Skin of body (tissue), 2 donors: Measurements from ENCODE around the gene AGO3. TPM values are rescaled to one million over a fixed set of nuclear protein-coding genes. Genes with fewer than 3 reads are reported as not detected.

Experiments used
- DNase-seq: peaks from one replicate; lab custom pipeline; 2025; lab: John Stamatoyannopoulos, UW
- total RNA-seq: library from RNA; depleted of rRNA; stranded (reverse); fragments of >200 nt; gene quantifications from one replicate; pipeline ENCODE4 v1.2.3, GENCODE V29; 2014

The AGO3 gene
- total RNA-seq, 1 donor from 2014 or later, result 17.9 TPM

GRCh38 chr1:36080801-36081200 is 149.9 kb downstream of the AGO3 start:
- no peak for DNase-seq

DNA sequence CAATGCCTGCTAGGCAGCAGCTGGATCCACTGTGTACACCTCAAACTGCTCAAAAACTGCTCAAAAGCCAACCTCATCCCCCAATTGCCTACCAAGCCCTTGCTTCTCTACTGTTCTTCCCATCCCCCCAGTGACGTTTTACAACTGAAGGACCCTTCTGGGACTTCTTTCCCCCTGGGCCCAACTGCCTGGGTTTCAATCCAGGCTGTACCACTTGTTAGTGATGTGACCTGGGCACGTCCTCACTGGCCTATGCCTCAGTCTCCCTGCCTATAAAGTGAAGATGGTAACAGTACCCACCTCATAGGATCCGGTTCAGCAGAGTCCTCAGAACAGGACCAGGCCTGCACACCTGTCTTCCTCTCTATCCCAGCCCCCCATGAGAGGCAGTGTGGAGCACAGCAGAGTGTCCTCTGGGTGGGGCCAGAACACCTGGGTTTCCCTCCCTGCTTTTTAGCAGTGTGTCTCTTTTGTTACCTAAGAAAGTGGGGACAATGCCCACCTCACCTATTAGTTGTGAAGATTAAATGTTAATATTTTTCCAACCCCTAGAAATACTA is 151.1 kb downstream of the AGO3 start:
- no peak for DNase-seq

GRCh38 chr1:36083219-36083618 is 152.3 kb downstream of the AGO3 start:
- no peak for DNase-seq

- no peak for DNase-seq
Measured at GRCh38 chr1:36083635-36084496, 153.0 kb downstream of the AGO3 start, which contains the start of gene TEKT2. TEKT2 (plus strand) TSS chr1:36084094; CDS start chr1:36084922, 828 bp downstream.

DNA sequence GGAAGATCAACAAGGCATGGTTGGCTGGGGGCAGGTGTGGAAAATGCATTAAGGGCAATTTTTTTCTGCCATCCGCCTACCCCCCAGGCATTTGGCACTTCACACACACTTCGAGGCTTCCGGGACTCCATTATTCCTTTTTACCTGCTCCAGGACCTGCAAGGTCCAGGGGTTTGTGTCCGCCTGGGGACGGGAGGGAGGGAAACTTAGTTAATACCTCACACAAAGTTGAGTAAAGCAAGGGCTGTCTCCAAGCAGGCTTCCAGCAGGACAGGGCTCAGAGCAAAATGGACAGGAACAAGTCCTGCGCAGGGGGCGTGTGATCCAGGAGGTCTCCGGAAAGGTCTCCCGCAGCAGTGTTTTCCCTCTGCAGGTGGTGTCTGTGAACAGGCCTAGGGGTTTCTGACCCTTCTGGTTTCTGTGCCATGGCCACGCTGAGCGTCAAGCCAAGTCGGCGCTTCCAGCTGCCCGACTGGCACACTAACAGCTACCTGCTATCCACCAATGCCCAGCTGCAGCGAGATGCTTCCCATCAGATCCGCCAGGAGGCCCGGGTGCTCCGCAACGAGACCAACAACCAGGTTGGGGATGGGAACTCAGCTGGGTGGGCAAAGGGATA is 153.7 kb downstream of the AGO3 start:
- no peak for DNase-seq

DNA sequence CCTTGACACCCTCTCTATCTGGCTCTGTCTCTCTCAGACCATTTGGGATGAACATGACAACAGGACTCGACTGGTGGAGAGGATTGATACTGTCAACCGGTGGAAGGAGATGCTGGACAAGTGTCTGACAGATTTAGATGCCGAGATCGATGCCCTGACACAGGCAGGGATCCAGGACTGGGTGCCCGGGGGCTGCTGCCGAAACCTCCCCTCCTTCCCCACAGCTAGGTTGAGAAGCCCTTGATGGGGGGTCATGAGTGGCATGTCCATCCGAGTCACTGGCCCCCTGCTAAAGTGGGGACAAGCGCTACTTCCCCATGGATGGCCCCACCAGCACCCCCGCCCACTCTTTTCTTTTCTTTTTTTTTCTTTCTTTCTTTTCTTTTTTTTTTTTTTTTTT is 154.2 kb downstream of the AGO3 start:
- DNase-seq, result no peak

- DNase-seq, result no peak
Measured at GRCh38 chr1:36085686-36086526, 155.0 kb downstream of the AGO3 start.

DNA sequence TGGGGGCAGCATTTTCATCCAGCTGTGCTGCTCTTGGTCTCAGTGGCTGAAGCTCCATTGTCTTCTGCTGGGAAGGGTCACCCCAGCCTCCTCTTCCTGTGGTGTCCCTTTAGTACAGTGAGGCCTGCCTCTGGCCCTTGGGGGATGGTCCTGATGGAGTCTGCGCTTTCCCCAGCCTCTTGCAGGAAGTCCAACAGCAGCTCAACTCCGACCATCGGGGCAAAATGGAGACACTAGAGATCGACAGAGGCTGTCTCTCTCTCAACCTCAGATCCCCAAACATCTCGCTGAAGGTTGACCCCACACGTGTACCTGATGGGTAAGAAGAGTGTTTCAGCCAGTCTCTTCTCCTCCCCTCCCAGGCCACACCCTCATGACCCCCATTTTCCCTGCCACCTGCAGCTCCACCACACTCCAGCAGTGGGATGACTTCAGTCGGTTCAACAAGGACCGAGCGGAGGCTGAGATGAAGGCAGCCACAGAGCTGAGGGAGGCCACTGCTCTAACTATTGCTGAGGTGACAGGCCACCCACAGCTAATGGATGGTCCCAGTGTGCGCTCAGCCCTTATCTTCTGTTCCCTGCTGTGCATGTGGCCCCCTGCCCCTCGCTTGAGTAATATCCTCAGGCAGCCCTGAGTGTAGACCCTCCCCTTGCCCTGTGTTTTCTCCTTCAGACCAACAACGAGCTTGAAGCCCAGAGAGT is 155.8 kb downstream of the AGO3 start:
- no peak for DNase-seq

GRCh38 chr1:36087233-36088123 is 156.6 kb downstream of the AGO3 start:
- DNase-seq, result no peak

DNA sequence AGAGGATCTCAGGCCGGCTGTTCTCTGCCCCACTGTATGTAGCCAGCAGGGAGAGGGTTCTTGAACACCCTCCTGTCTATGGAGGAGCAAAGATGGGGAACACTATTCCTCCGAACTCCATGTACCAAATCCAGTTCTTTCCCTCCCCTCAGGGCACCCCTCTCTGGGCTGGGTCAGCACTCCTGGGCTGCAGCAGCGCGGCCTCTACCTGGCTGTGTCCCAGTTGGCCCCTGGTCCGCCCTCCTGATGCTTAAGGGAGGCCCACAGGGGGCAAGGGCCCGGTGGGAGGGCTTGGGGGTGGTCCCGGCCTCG is 157.3 kb downstream of the AGO3 start:
- no peak for DNase-seq

DNA sequence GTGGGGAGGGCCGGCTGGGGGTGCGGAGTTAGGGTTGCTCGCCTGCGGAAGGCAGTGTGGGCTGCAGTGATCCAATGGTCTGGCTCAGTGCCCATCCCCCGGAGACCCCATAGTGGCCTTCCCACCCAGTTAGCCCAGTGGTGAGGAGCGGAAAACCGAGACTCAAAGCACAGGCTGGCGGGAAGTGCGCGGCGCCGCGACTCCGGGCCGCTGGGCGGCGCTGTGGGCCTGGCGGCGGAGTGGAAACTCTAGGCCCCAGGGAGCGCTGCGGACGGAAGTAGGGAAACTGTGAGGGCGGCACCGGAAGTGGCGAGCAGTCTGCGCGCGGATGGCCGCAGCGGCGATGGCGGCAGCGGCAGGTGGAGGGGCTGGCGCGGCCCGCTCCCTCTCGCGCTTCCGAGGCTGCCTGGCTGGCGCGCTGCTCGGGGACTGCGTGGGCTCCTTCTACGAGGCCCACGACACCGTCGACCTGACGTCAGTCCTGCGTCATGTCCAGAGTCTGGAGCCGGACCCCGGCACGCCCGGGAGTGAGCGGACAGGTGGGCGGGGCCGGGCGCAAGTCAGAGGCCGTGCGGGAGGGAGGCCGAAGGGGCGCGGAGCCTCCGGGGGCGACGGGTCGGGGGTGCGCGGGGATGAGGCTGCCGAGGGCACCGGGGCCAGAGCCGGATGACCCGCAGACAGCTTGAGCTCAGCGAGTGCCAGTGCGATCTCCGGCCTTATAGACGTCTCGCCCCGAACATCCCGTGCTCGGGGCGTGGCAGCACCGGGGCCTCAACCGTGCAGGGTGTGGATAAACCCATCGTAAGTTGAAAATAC is 157.9 kb downstream of the AGO3 start, which contains the start of gene ADPRS:
TSS of gene ADPRS (plus strand) at position 316 of the 816 bp plus-strand sequence. CDS start at position 329, 13 bp downstream.
- DNase-seq, result peak; percentile 93

- DNase-seq, result no peak
Measured at GRCh38 chr1:36089393-36090121, 158.7 kb downstream of the AGO3 start.

- no peak for DNase-seq
Measured at GRCh38 chr1:36091141-36091540, 160.2 kb downstream of the AGO3 start.

DNA sequence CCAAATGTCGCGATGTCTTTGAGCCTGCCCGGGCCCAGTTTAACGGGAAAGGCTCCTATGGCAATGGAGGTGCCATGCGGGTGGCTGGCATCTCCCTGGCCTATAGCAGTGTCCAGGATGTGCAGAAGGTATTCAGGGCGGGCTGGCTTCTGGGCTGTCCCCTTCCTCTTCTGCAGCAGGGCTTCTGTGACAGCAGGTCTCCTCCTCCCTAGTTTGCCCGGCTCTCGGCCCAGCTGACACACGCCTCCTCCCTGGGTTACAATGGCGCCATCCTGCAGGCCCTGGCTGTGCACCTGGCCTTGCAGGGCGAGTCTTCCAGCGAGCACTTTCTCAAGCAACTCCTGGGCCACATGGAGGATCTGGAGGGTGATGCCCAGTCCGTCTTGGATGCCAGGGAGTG is 160.8 kb downstream of the AGO3 start:
- no peak for DNase-seq

DNA sequence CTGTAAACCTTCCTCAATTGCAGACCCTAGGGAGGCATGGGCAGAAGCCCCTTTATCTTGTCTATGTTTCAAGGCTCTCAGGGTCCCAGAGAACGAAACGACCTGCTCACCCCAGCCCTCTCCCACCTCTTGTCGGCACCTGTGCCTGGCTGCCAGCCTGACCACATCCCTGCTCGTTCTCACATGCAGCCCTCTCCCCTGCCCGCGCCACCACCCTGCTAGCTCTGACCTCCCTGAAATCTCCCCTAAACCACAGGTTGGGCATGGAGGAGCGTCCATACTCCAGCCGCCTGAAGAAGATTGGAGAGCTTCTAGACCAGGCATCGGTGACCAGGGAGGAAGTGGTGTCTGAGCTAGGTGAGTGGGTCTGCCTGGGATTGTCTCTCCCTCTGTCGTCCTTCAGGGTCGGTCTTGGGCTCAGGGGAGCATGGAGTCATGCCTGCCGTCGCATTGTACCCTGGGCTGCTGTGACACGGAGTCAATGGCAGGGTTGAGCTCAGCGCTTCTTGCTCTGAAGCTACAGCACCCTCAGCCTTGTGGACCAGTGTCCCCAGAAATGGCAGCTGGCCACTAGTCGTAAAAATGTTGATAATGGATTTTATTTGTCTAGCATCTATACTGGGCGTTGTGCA is 161.4 kb downstream of the AGO3 start:
- no peak for DNase-seq

- no peak for DNase-seq
Measured at GRCh38 chr1:36092798-36093185, 161.9 kb downstream of the AGO3 start.

- no peak for DNase-seq
Measured at GRCh38 chr1:36093226-36093625, 162.3 kb downstream of the AGO3 start.

DNA sequence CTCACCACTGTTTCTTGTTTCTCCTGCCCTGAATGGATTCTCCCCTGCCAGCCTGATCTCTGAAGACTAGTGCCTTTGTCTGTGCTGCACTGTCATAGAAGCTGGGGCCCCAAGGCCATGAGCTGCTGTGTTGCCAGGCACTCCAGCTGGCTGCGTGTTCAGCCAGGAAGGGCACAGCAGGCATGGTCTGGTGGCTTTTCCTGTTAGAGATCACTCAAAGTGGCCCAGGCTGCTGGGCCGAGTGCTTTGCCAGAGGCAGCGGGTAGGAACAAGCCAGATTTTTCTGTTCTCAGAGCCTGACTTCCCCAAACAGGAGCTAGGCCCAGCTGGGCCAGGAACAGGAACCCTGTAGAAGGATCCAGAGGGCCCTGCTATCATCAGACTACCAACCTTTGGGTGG is 163.0 kb downstream of the AGO3 start:
- DNase-seq, result no peak
